PFSK-1 (cell line): ENCODE results near the gene PFN1.

Experiments
- POLR2AphosphoS5 ChIP-seq: IDR thresholded peaks from 2 replicates; pipeline ENCODE4 v1.6.1; 2012; ENCODE audit warnings: low read depth, mild to moderate bottlenecking, control low read depth, low read length, moderate library complexity
- SIN3A ChIP-seq: IDR thresholded peaks from 2 replicates; pipeline ENCODE4 v1.6.1; 2012; ENCODE audit warnings: mild to moderate bottlenecking, low read length, moderate library complexity, borderline replicate concordance; ENCODE audit not compliant: insufficient read depth
- TAF1 ChIP-seq: IDR thresholded peaks from 2 replicates; pipeline ENCODE4 v1.6.1; 2012; ENCODE audit warnings: low read length, control low read depth, borderline replicate concordance; ENCODE audit not compliant: insufficient read depth
- TF ChIP-seq, protein P1 (sequence below), 2 experiments: IDR thresholded peaks; 2 replicates each; pipeline versions ENCODE4 v1.6.1 to v1.8.0; 2011 to 2012; ENCODE audit warnings: low read depth in 2 of 2, low read length in 2 of 2, control low read depth in 1 of 2, inconsistent platforms in 1 of 2, mild to moderate bottlenecking in 1 of 2, moderate library complexity in 1 of 2; ENCODE audit not compliant: insufficient read depth in 1 of 2

DNA sequence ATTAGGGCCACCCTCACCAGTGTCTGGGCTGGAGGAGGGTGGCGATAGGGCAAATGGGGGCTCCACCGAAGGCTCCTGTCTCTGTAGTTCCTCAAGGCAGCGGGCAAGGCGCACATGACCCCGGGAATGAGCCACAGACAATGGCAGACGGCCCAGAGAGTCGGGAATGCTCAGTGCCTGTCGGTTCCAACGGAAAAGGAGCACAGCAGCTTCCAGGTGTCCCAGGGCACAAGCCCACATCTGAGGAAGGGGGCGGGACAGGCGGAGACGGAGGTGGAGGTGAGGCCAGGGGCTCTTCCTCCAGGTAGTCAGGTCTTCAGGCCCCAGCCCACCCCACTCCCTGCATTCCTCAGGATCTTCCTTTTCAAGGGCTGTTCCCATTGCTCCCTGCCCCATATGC is 24.4 kb upstream of the PFN1 start:
- TF ChIP-seq SIN3A = no peak
- no peak; the same call in 1 of the 2 replicates for TF ChIP-seq POLR2AphosphoS5
- TF ChIP-seq TAF1 = no peak
- TF ChIP-seq, protein P1, sequence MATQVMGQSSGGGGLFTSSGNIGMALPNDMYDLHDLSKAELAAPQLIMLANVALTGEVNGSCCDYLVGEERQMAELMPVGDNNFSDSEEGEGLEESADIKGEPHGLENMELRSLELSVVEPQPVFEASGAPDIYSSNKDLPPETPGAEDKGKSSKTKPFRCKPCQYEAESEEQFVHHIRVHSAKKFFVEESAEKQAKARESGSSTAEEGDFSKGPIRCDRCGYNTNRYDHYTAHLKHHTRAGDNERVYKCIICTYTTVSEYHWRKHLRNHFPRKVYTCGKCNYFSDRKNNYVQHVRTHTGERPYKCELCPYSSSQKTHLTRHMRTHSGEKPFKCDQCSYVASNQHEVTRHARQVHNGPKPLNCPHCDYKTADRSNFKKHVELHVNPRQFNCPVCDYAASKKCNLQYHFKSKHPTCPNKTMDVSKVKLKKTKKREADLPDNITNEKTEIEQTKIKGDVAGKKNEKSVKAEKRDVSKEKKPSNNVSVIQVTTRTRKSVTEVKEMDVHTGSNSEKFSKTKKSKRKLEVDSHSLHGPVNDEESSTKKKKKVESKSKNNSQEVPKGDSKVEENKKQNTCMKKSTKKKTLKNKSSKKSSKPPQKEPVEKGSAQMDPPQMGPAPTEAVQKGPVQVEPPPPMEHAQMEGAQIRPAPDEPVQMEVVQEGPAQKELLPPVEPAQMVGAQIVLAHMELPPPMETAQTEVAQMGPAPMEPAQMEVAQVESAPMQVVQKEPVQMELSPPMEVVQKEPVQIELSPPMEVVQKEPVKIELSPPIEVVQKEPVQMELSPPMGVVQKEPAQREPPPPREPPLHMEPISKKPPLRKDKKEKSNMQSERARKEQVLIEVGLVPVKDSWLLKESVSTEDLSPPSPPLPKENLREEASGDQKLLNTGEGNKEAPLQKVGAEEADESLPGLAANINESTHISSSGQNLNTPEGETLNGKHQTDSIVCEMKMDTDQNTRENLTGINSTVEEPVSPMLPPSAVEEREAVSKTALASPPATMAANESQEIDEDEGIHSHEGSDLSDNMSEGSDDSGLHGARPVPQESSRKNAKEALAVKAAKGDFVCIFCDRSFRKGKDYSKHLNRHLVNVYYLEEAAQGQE (IDR thresholded peaks at IDR 0.05; ENCODE audit: insufficient read depth in 1 of 2, low read depth in 2 of 2, low read length in 2 of 2) = no peak
